ENCODE measurements around the gene HOXA10.

Gene HOXA10

GRCh38 chr7:27154901-27155815 is 19.0 kb downstream of the HOXA10 start:
- DNase-seq = no peak

GRCh38 chr7:27154369-27154768 is 19.8 kb downstream of the HOXA10 start:
- DNase-seq = no peak

DNA sequence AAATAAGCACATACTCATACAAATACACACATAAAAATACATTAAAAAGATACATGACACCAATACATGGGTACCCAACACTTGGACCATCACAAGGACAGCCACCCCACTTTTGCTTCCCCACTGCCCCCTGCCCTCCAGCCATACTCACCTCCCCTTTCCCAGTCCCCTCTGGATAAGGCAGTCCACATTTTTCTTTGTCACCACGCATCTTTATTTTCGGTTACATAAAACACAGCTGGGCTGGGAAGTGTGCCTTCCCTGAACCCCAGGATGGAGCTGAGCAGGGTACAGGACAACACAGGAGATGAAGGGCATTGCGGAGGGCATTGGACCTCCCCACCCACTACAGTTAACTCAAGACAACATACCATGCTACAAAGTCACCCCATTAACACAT is 20.6 kb downstream of the HOXA10 start:
- no peak for DNase-seq

DNA sequence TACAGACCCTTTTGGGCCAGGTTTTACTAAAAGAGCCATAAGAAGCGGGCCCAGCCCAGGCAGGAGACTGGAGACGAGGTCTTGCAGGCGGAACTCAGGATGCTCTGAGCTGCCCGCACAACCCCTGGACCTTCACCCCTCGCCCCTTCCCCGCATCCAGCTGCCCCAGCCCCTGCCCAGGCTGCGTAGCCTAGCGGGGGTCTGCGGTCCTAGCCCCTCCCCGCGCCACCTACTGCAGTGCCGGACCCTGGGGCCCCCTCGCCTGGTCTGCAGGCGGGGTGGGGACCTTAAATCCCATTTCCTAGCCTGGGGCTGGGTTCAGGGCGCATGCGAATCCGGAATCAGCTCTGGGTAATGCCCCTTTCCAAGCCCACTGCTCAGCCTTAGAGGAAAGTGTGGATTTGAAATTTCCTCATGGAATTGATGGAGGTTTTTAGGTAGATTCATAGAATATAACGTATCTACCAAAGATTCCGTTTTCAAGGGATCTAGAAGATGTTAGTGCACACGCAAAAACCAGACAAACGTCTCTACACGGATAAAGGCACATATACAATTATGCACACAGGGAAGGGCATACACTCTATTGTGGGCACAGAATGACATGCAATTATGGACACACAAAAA is 21.2 kb downstream of the HOXA10 start:
- no peak for DNase-seq

DNA sequence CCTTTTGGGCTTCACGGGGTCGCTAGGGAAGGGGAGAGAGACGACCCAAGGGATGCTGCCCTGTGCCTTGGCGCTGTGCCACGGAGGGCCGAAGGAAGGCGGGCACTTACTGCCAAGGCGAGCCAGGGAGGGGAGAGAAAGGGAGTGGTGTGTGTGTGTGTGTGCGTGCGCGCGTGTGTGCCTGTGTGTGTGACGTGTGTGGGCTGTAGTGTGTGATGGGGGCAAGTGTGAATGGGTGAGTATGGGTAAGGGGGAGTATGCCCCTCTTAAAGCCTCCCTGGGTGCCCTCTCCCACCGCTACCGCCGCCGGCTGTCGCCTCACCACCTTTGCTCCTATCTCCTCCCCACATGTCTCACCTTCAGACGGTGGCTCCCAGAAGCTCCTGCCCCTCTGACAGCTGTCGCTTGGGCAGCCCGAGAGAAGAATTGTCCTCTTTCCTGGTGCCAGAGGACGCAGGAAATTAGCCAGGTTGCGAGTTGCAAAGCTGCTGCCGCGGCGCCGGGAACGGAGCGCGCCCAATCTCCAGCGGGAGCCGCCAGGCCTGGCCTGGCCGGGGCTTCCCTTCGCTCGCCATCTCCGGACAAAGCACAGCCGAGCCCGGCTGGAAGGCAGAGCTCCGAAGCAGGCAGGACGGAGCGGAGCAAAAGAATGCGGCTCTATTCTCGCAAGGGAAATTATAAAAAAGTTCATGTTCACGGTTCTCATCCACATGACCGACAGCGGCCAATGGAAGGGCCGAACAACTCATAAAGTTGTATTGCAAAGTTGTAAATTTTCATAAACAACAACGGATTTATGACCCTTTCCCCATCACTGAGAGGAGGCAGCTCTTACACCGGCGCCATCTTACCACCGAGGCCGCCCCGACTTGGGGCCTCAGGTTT is 21.9 kb downstream of the HOXA10 start, which contains the start of gene HOXA3:
Gene HOXA3 (minus strand): TSS at position 653 of the 885 bp plus-strand sequence. CDS start 41,943 bp downstream, outside the sequence.
- DNase-seq = no peak

- no peak for DNase-seq
These were observed 22.7 kb downstream of the HOXA10 start for GRCh38 chr7:27151341-27151930.

DNA sequence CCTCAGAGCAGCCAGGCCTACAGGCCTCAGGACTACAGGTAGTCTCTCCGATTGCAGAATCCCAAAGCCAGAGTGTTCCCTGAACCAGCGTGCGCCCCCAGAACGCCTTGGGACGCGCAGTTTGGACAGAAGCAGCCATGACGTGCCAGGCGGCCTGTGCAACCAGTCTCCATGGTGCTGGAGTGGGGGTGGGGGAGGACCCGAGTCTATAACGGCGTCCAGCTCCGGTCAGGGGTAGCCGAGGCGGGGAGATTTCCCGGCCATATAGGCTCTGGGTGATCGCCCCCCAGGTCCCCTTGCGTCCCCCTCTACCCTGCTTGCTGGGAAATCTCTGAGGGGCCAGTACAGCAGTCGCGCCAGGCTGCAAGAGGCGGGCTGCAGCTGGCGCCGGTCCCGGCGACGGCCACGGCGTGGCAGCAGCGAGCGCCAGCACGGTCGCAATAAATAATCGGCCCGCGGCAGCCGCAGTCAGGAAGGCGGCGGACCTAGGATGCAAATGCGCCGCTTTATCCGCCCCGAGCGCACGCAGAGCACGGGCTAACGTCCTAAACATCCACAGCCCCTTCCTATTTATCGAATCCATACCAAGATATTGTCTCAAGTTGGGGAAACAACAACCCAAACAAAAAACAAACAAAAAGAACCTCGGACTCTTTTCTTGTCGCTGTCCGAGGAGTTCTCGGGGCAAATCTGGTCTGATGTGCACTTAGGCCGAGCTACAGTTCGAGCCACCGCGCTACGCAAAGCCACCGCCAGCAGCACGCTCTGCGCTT is 23.4 kb downstream of the HOXA10 start:
- peak; percentile 80 for DNase-seq

DNA sequence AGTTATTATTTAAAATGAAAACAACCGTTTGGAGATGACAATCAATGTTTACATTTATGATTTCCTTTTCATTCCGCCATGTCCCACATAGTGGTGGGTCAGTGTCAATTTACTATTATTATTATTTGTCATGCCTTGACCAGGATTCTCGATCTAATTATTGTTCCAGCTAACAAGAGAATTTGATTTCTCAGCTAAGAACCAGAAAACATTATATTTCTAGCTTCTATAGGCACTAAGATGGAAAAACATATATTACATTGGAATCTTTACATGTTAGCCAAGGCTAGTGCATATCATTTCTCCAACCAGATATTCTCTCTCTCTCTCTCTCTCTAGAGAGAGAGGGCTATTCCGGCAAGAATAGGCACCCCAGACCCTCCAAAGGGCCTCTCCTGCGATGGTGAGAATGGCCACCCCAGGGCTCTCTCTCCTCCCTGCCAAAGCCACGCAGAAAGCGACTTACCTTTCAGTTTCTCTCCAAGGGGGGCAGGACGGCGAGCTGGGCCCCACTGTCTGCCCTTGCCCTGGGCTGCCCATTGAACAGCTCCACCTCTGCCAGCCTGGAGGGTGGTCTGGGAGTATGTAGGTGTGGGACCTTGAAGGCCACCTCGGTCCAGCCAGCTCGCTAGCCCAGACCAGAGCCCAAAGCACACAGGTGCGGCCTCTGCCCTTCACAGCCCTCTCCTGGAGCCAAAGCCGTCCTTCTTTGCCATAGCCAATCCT is 24.1 kb downstream of the HOXA10 start:
- peak; percentile 32 for DNase-seq

DNA sequence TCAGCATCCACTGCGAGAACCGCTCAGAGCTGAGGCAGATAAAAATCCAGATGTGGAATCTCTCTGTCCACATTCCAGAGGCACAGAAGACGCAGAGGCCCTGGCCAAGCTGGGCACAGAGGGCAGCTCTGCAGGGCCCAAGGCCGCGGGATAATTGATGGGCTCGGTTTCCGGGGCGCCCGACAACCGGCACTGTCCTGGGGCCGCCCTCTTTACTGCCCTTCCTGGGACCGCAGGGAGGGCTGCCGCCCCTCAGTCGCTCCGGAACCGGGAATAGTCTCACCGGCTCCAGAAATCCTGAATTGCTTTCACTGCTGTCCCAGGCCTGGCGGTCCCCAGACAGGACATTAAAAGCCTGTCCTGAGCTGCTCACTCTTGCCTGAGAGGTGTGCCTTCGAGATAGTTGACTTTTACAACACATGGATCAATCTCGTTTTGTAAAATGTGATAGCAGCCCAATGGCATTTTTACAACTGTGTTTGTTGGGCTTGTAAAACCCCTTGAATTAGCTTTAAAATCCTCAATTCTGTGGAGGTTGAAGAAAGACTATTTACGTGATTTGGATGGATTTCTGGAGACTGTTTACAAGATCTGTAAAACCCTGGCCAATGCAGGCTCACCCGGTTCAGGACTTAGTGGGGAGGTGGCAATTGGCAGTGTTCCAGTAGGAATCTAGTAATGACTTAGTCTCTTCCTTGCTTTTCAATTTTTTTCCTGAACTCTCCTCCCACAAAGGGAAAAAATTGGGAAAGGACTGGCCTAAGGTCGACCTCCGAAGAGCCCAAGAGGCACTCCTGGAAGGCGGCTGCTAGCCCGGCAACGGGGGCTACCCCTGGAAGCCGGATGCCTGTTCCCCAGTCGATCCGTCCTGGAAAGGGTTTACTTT is 25.1 kb downstream of the HOXA10 start:
- no peak for DNase-seq

DNA sequence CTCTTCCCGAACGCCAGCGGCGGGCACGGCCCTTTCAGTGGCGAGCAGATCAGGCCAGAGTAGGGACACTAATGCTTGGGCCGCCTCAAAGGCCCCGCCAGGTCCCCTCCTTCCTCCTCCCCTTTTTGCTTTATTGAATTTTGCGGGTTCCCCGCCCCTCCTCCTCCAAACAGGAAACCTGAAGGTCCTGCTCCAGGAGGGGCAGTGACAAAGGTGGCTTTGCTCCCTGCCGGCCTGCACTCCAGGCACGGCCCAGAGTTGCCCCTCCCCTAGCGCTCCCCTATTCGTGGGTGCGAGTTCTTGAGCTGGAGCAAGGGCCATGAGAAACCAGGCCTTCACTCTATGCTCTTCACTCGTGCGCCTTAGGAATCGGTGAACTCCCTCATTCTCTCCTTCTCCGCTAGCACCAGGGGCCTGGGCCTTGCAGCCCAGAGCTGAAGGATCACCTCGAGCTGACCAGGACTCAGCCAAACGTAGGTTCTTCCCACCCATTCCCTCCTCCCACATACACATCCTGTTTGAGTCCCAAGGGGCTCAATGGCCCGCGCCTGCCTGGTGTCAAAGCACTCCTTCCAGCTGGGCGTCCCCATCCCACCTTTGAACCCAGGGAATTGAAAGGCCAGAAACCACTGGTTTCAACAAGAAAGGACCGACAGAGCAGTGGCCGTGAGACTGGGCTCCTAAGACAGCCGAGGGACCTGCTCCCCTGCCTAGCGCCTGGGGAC is 25.9 kb downstream of the HOXA10 start:
- no peak for DNase-seq

GRCh38 chr7:27147199-27148030 is 26.7 kb downstream of the HOXA10 start, which contains the start of gene HOXA6:
TSS of gene HOXA6 (minus strand) at chr7:27147774. CDS start at chr7:27147749, 25 bp downstream.
- DNase-seq = no peak

DNA sequence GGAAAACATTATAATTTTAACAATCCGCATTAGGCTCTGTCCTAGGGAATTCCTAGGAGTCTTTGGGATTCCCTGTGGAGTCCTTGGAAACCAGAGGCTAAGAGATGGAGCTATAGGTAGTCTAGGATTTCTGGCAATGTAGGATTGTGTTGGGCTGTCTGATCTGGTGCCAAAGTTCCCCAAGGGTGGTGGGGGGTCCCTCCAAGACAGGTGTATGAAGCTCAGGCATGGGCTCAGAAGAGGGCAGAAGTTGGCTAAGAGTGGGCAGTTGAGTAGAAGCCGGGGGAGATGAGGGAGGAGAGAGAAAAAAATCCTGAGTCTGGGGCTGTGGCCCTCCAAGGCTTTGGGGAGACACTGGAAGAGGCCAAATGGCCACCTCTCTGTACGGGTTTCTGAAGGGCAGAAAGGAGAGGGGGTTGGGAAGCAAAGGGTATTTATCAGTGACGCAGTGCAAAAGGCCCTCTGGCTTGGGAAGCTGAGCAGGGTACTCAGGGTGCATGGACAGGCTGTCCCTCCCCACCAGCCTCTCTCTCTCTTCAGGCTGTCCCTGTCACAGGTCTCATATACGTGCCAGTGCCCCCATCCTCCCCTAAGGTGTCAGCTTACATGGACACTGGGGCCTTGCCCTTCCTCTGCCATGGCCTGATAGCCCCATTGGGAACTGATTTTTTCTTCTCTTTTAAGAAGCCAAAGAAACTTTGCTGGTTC is 27.5 kb downstream of the HOXA10 start:
- DNase-seq = no peak

GRCh38 chr7:27145914-27146412 is 28.2 kb downstream of the HOXA10 start:
- DNase-seq = no peak

DNA sequence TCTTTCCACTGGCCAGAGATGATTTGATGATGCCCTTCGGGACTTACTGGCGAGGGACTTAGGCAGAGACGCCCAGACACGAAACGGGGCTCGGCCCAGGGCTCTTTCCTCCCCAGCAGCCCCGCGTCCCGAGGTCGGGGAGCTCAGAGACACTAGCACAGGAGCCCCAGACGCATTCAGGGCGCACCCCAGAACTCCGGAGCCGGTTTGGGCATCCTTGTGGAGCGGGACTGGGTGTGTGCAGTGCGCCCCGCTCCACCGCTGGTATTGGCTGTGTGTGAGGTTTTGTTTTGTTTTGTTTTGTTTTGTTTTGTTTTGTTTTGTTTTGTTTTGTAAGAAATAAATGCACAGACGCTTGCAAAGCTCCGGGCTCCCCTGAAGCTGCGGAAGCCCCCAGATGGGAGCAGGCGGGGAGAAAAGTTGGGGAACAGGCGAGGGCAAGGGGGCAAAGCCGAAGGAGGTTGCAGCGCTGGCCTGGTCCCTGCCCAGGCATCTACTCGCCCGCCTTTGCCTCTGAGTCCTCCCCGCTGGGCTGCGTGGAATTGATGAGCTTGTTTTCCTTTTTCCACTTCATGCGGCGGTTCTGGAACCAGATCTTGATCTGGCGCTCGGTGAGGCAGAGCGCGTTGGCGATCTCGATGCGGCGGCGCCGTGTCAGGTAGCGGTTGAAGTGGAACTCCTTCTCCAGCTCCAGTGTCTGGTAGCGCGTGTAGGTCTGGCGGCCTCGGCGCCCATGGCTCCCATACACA is 28.8 kb downstream of the HOXA10 start:
- DNase-seq = no peak

- no peak for DNase-seq
These were observed 29.3 kb downstream of the HOXA10 start for GRCh38 chr7:27144781-27145164.

- no peak for DNase-seq
These were observed 30.0 kb downstream of the HOXA10 start for GRCh38 chr7:27143950-27144780.
